ENCODE measurements around the gene CD86. TPM values are rescaled to one million over a fixed set of nuclear protein-coding genes. Genes with fewer than 3 reads are reported as not detected.

CD86 gene
- polyA plus RNA-seq, 2 of the 4 experiments (the other 2 are of a cell fraction) = 0.12 TPM; not detected in 1

DNA sequence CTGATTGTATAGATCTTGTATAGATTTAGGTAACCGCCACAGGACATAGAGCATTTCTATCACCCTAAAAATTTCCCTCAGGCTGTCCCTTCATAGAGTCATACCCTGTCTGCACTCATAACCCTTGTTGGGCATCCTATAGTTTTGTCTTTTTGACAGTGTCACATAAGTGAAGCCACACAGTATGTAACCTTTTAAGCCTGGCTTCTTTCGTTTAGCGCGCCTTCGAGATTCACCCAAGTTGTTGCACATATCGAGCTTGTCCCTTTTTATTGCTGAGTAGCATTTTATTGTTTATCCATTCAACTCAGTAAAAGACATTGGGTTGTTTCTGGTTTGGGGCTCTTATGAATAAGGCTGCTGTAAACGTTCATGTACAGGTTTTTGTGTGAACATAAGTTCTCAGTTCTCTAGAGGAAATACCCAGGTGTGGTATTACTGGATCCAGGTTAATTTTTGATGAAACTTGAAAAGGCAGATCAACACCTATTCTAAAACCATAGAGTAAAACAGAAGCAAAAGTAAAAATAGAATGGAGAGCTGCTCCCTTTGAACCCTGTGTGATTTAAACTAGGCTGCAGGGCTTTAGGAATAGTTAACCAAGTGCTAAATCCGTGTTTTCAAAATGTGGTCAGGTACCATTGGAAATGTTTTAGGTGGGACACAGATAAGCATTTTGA lies 49.5 kb downstream of the CD86 start:
- Histone ChIP-seq H3K27ac (no peak overlapping the region), H3K4me1 (no peaks in the 10 kb centered on the region), H3K9me3 (no peaks in the 10 kb centered on the region), H3K4me2 (no peak overlapping the region), H3K4me3 (no peak overlapping the region)
- WGBS (ENCODE audit: missing lambda C conversion rate) = 42% methylated on average over 8 of the region's 8 CpGs
- POLR2A ChIA-PET = no interaction called here
- FAIRE-seq (no peak), ATAC-seq (no peak), DNase-seq (ENCODE audit: low read depth in 1 of 2, low spot score in 1 of 2) (no peak)
- CTCF ChIA-PET = interaction anchor here (0.6 to 1.5 kb wide), 4 partner anchors 154 to 589 kb away, joined by 3 to 4 read pairs (median 4); no protein-coding TSS in a partner anchor
- TF ChIP-seq SREBF2 (IDR thresholded peaks at IDR 0.05) (no peak), MAFK (IDR thresholded peaks at IDR 0.05; ENCODE audit: partially characterized antibody) (peak; percentile 25)

DNA sequence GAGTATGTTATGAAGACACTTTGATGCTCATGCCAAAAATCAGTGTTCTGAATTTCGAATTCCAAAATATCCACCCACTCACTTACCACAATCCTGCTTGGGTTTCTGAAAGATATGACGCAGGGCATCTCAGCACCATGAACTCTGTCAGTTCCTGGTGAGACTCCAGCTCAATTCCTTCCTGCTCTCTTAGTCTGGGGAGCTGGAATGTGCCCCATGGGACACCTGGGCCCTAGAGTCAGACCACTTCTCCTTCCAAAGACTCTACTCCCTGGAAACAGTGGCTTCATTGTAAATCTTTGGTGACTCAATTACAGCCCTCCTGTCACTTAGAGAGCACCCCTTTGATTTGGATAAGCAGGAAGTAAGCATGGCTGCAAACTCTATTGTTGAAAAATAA lies 50.5 kb downstream of the CD86 start:
- CTCF ChIA-PET = interaction anchor here (1.0 kb wide), 1 partner anchor 243 kb away, joined by 3 read pairs; no protein-coding TSS in a partner anchor

DNA sequence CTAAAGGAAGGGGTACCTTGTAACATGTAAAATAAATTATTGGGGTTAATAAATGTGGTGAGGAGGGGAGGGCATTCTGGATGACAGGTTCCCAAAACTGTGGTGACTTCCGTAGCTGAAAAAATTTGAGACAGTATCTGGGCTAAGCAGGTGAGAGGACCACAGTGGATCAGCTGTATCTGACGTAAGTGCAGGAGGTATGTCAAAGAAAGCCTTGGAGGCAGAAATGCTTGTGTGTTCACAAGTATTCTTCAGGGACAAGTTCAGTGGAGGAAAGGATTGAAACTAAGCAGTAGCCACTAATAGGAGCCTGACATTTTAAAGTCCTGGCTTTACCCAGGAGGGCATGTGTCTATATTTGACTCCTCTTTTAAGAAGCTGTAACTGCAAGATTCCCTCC lies 52.0 kb downstream of the CD86 start:
- DNase-seq (ENCODE audit: low read depth in 1 of 2, low spot score in 1 of 2) (no peak), ATAC-seq (no peak), FAIRE-seq (no peak)
- POLR2A ChIA-PET = no interaction called here
- 32% methylated on average over 2 of the region's 2 CpGs for WGBS (ENCODE audit: missing lambda C conversion rate)
- H3K4me2 ChIP-seq = no peak overlapping the region
- CTCF ChIA-PET = interaction anchor here (1.9 kb wide), 1 partner anchor 152 kb away, joined by 7 read pairs; no protein-coding TSS in a partner anchor
- H3K4me3 ChIP-seq = no peak overlapping the region
- H3K27ac ChIP-seq = no peak overlapping the region
- H3K9me3 ChIP-seq = no peaks in the 10 kb centered on the region
- TF ChIP-seq SMC3 (IDR thresholded peaks at IDR 0.05) (no peak), EHMT2 (IDR thresholded peaks at IDR 0.05; ENCODE audit: low read depth) (no peak), CBX8 (IDR thresholded peaks at IDR 0.05) (no peak), RNF2 (IDR thresholded peaks at IDR 0.05; ENCODE audit: borderline replicate concordance, low read depth) (no peak)
- TF ChIP-seq, protein P1, sequence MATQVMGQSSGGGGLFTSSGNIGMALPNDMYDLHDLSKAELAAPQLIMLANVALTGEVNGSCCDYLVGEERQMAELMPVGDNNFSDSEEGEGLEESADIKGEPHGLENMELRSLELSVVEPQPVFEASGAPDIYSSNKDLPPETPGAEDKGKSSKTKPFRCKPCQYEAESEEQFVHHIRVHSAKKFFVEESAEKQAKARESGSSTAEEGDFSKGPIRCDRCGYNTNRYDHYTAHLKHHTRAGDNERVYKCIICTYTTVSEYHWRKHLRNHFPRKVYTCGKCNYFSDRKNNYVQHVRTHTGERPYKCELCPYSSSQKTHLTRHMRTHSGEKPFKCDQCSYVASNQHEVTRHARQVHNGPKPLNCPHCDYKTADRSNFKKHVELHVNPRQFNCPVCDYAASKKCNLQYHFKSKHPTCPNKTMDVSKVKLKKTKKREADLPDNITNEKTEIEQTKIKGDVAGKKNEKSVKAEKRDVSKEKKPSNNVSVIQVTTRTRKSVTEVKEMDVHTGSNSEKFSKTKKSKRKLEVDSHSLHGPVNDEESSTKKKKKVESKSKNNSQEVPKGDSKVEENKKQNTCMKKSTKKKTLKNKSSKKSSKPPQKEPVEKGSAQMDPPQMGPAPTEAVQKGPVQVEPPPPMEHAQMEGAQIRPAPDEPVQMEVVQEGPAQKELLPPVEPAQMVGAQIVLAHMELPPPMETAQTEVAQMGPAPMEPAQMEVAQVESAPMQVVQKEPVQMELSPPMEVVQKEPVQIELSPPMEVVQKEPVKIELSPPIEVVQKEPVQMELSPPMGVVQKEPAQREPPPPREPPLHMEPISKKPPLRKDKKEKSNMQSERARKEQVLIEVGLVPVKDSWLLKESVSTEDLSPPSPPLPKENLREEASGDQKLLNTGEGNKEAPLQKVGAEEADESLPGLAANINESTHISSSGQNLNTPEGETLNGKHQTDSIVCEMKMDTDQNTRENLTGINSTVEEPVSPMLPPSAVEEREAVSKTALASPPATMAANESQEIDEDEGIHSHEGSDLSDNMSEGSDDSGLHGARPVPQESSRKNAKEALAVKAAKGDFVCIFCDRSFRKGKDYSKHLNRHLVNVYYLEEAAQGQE (IDR thresholded peaks at IDR 0.05) = no peak
- TF ChIP-seq, protein P2, sequence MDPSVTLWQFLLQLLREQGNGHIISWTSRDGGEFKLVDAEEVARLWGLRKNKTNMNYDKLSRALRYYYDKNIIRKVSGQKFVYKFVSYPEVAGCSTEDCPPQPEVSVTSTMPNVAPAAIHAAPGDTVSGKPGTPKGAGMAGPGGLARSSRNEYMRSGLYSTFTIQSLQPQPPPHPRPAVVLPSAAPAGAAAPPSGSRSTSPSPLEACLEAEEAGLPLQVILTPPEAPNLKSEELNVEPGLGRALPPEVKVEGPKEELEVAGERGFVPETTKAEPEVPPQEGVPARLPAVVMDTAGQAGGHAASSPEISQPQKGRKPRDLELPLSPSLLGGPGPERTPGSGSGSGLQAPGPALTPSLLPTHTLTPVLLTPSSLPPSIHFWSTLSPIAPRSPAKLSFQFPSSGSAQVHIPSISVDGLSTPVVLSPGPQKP (IDR thresholded peaks at IDR 0.05; ENCODE audit: low read depth, low read length) = no peak
- H3K4me1 ChIP-seq = no peaks in the 10 kb centered on the region

More for the DNA sequence above, 50.5 kb downstream of the CD86 start:
- DNase-seq (ENCODE audit: low read depth in 1 of 2, low spot score in 1 of 2) = no peak
- Histone ChIP-seq H3K4me3 (no peak overlapping the region), H3K9me3 (no peaks in the 10 kb centered on the region), H3K27ac (no peak overlapping the region), H3K4me2 (no peak overlapping the region), H3K4me1 (no peaks in the 10 kb centered on the region)
- ATAC-seq = no peak
- WGBS (ENCODE audit: missing lambda C conversion rate) = 4% methylated on average over 2 of the region's 2 CpGs
- no peak for TF ChIP-seq MAZ (IDR thresholded peaks at IDR 0.05; ENCODE audit: borderline replicate concordance, low read depth, low read length)
- TF ChIP-seq, protein P3, sequence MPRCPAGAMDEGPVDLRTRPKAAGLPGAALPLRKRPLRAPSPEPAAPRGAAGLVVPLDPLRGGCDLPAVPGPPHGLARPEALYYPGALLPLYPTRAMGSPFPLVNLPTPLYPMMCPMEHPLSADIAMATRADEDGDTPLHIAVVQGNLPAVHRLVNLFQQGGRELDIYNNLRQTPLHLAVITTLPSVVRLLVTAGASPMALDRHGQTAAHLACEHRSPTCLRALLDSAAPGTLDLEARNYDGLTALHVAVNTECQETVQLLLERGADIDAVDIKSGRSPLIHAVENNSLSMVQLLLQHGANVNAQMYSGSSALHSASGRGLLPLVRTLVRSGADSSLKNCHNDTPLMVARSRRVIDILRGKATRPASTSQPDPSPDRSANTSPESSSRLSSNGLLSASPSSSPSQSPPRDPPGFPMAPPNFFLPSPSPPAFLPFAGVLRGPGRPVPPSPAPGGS (IDR thresholded peaks at IDR 0.05) = no peak
- TF ChIP-seq, protein P4, sequence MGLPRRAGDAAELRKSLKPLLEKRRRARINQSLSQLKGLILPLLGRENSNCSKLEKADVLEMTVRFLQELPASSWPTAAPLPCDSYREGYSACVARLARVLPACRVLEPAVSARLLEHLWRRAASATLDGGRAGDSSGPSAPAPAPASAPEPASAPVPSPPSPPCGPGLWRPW (IDR thresholded peaks at IDR 0.05) = no peak
- no peak for TF ChIP-seq TP53 (CRISPR knock-in tag; IDR thresholded peaks at IDR 0.05)
- TF ChIP-seq TFCP2L1 (CRISPR knock-in tag; IDR thresholded peaks at IDR 0.05) = no peak
- TF ChIP-seq JUNB (IDR thresholded peaks at IDR 0.05) = no peak
- TF ChIP-seq FOXS1 (CRISPR knock-in tag; IDR thresholded peaks at IDR 0.05) = no peak
- no peak for FAIRE-seq
- POLR2A ChIA-PET = no interaction called here

Data from A549 (cell line).